Colonic mucosa (tissue), 4 donors: ENCODE measurements around the gene PRKCH. TPM values are rescaled to one million over a fixed set of nuclear protein-coding genes. Genes with fewer than 3 reads are reported as not detected.
A peak's percentile ranks its signal among the peaks of the same experiment; 100 is the strongest.

Experiments
- DNase-seq: peaks from one replicate; pipeline ENCODE4 v3.0.0-alpha.2; 2020
- H3K27ac ChIP-seq: fragments of 200-600 bp; one replicate; pipeline ENCODE4 v1.8.0; 2021
- H3K27me3 ChIP-seq: fragments of 200-600 bp; one replicate; pipeline ENCODE4 v1.8.0; 2021
- H3K36me3 ChIP-seq: fragments of 200-600 bp; one replicate; pipeline ENCODE4 v1.8.0; 2021
- H3K4me1 ChIP-seq: fragments of 200-600 bp; one replicate; pipeline ENCODE4 v1.8.0; 2021; ENCODE audit warnings: mild to moderate bottlenecking
- H3K4me3 ChIP-seq: fragments of 200-600 bp; one replicate; pipeline ENCODE4 v1.8.0; 2021
- H3K9ac ChIP-seq, 2 donors: one replicate each; pipeline ENCODE4 v1.7.0; 2013; ENCODE audit warnings: control low read depth in 2 of 2, low read depth in 2 of 2, low read length in 2 of 2
- H3K9me3 ChIP-seq: fragments of 200-600 bp; one replicate; pipeline ENCODE4 v1.8.0; 2021
- intact Hi-C: fragments of 100-400 bp; cut with DNase I; formaldehyde crosslinking; loops from one replicate; pipeline ENCODE4 v1.14.1; 2022
- total RNA-seq, 2 donors: library from RNA; stranded (reverse); fragmentation: NEBNext Ultra II Directional in 1 of 2; extraction: Animal tissue kit (Norgen Biotek cat#: 25700) in 1 of 2; gene quantifications; one replicate each; pipeline ENCODE4 v1.2.1, GENCODE V29; 2021
- TF ChIP-seq, protein P1 (sequence below): fragments of 200-600 bp; IDR thresholded peaks from one replicate; pipeline ENCODE4 v1.8.0; 2022; ENCODE audit warnings: antibody characterized with exemption, mild to moderate bottlenecking
- donor health status: healthy.
- donor health status: DM: no; HTN: no; CAD: no.
- donor health status: DM: no; HTN: no; CAD: no.

PRKCH gene
- total RNA-seq, 2 donors from 2014 or later: 11.4 to 11.5 TPM

DNA sequence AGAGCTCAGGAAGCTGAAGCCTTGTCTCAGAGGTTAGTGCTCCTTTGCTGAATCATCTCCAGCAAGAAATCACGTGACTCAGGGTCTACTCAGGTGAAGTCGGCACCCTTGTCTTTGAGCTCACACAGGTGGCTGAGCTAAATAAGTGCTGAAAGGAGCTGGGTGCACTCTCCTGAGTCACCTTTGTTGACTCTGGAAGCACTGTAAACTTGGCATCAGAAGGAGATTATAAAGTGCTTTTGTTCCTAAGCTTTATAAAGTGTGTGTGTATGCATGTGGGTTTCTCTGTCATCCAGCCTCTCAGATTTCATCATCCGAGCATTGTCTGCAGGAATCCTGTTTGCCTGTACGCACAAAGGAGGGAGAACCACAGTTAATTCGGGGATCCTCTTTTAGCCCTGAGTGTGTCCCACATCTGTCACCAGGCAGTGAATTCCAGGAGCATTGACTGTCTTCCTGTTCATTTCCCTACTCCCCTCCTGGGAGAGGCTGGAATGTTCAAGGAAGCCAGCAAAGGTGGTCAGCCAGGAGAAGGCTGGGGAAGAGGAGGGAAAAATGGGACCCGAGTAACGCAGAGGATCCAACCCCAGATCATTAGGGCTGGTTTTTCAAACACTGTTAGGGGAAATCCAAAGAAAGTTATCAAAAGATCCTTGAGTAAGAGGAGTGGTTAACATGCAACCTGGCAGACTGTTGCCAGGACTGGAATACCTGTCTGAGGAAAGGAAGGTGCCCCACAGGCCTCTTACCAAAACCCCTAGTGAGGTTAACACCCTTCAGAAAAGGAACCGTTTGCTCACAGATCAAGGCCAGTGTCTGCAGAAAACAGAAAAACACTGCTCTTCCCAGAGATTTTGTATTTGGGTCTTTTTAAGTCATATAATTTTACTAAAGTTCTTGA is 216.4 kb downstream of the PRKCH start:
- Histone ChIP-seq H3K27me3 (no peaks in the 10 kb centered on the region), H3K27ac (peak overlapping the region; percentile 60), H3K9me3 (no peaks in the 10 kb centered on the region), H3K4me3 (no peak overlapping the region), H3K9ac (peak overlapping the region in 1 of 2 donors; percentile 73), H3K36me3 (no peaks in the 10 kb centered on the region), H3K4me1 (peaks cover 11% of the 10 kb centered on the region)
- intact Hi-C loops: no loop called here
- TF ChIP-seq, protein P1, sequence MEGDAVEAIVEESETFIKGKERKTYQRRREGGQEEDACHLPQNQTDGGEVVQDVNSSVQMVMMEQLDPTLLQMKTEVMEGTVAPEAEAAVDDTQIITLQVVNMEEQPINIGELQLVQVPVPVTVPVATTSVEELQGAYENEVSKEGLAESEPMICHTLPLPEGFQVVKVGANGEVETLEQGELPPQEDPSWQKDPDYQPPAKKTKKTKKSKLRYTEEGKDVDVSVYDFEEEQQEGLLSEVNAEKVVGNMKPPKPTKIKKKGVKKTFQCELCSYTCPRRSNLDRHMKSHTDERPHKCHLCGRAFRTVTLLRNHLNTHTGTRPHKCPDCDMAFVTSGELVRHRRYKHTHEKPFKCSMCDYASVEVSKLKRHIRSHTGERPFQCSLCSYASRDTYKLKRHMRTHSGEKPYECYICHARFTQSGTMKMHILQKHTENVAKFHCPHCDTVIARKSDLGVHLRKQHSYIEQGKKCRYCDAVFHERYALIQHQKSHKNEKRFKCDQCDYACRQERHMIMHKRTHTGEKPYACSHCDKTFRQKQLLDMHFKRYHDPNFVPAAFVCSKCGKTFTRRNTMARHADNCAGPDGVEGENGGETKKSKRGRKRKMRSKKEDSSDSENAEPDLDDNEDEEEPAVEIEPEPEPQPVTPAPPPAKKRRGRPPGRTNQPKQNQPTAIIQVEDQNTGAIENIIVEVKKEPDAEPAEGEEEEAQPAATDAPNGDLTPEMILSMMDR: no peak
- peak; percentile 82 for DNase-seq

DNA sequence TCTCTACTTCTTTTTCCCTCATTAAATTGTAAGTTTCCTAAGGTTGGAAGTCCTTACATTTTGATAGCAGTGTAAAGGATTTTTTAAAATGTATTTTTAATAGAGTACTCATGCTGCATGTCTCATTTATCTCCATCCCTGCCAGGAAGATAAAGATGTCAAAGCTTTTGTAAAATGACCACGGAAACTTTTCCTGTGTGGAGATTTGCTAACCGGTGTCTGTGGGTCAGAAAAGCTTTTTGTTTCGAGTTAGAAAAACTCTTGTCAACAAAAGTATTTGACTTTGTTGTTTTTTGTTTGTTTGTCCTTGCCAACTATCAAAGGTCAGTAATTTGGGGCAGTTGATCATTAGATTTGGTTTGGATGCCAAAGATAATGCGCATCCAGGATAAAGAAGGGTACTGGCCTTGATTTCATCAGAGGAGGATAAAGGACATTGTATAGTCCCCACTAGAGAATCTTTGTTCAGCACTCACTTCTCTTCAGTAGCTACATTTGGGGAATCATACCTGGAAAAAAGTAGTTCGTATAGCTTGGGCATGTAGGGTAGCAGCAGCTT is 217.2 kb downstream of the PRKCH start:
- Histone ChIP-seq H3K9ac (peak overlapping the region in 1 of 2 donors; percentile 73), H3K4me1 (peaks cover 12% of the 10 kb centered on the region), H3K4me3 (no peak overlapping the region), H3K27ac (peak overlapping the region; percentile 60), H3K36me3 (no peaks in the 10 kb centered on the region), H3K27me3 (no peaks in the 10 kb centered on the region), H3K9me3 (no peaks in the 10 kb centered on the region)
- intact Hi-C loops: no loop called here
- TF ChIP-seq, protein P1: no peak
- DNase-seq: no peak

DNA sequence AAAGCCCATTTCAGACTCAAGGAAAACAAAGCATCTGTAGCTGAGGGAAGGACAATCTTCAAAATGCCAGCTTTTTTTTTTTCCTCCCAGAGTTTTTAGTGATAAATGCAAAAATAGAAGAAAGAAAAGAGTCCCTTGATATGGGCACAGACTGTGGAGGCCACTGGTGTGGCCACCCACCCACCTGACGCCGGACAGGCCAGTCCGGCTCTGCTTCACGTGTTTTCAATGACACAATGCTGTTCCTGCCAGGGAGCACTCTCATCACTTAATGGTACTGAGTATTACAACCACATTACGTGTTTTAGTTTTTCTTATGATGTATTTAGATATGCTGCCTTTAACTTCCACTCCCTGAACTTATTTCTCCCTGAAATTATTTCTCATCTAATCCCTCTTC is 218.3 kb downstream of the PRKCH start:
- H3K27ac ChIP-seq: no peak overlapping the region
- TF ChIP-seq, protein P1: no peak
- no peaks in the 10 kb centered on the region for H3K27me3 ChIP-seq
- DNase-seq: no peak
- intact Hi-C loops: no loop called here
- no peak overlapping the region for H3K4me3 ChIP-seq
- no peak overlapping the region for H3K9ac ChIP-seq
- peaks cover 12% of the 10 kb centered on the region for H3K4me1 ChIP-seq
- no peaks in the 10 kb centered on the region for H3K9me3 ChIP-seq
- H3K36me3 ChIP-seq: no peaks in the 10 kb centered on the region

DNA sequence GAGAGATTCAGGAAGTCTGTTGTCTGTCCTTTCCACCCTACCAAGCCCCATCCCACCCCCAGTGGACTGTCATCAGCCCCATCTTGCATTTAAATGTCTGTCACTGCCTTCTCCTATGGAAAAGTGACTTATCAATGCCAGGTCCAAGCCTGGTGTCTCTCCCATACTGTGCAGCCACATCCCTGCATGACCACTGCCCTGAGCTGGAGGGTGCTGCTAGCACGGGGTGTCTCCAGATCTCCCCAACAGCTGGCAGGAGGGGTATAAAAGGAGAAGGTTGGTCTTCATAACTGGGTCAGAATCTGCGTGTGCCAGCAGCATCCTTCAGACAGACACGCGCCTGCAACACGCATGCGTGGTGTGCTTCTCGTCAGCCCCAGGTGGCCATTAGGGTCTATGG is 219.6 kb downstream of the PRKCH start:
- Histone ChIP-seq H3K4me3 (no peak overlapping the region), H3K27me3 (no peaks in the 10 kb centered on the region), H3K4me1 (peaks cover 15% of the 10 kb centered on the region), H3K36me3 (no peaks in the 10 kb centered on the region), H3K9ac (no peak overlapping the region), H3K27ac (no peak overlapping the region), H3K9me3 (no peaks in the 10 kb centered on the region)
- DNase-seq: no peak
- TF ChIP-seq, protein P1: no peak
- intact Hi-C loops: no loop called here

DNA sequence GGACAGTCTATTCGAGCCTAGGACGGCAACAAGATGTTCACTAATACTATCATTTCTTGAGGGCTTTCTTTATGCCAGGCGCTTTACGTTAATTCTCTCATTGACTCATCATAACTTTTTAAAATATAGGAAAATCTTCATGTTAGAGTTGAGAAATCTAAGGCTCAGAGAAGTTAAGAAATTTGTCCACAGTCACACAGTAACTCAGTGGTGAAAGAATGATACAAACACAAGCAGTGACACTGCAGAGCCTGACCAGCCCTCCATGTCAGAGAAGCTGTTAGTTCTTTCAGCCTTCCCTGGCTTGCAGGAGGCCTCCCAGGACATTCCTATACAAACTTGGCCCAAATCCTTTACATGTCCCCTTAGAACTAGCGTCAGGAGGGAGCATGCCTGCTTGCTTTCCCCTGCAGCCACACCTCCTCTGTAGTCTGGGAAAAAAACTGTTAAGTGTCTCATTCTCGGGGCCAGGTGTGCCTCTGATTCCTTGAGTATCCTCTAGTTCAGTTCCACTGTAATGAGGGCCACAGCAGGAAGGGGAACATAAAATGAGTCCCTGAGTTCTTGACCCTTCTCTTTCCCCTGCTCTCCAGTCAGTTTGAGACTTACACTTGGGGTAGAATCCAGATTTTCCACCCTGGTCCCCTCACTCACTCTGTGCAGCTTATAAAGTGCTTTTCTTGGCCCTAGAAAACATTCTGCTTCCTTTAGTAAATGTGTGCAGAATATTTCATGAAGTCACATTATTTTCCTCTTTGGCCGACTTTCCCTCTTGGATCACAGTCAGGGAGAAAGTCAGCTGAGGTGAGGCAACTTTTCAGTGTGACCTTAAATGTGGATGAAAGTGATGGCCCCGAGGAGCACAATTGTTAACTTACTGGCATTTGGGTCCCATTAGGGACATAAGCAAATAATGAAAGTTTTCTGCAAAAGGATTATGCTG is 221.7 kb downstream of the PRKCH start:
- intact Hi-C loops: no loop called here
- Histone ChIP-seq H3K27me3 (no peaks in the 10 kb centered on the region), H3K27ac (peak overlapping the region; percentile 17)

More for the DNA sequence above, 221.7 kb downstream of the PRKCH start:
- Histone ChIP-seq H3K9me3 (no peaks in the 10 kb centered on the region), H3K4me3 (no peak overlapping the region), H3K9ac (peak overlapping the region in 1 of 2 donors; percentile 22), H3K36me3 (no peaks in the 10 kb centered on the region), H3K4me1 (peaks cover 8% of the 10 kb centered on the region)
- TF ChIP-seq, protein P1: no peak
- no peak for DNase-seq
